Hepatocyte (in vitro differentiated cells): ENCODE results near the gene SNW1. TPM values are rescaled to one million over a fixed set of nuclear protein-coding genes. Genes with fewer than 3 reads are reported as not detected.
"Not testable (repeated sequence)": the region's sequence is repeated elsewhere in the genome, so short reads cannot be mapped to it uniquely, and the experiment has no call there.

ENCODE experiments used
- DNase-seq: peaks from one replicate; pipeline ENCODE4 v3.0.0-alpha.2; 2016; ENCODE audit warnings: low spot score
- H2AFZ ChIP-seq: fragments of 200-600 bp; sonication (generic); 2 replicates; pipeline ENCODE4 v1.6.0; 2016; ENCODE audit warnings: antibody characterized with exemption, mild to moderate bottlenecking
- H3K27ac ChIP-seq: fragments of 200-600 bp; sonication (generic); 2 replicates; pipeline ENCODE4 v1.5.1; 2016; ENCODE audit warnings: mild to moderate bottlenecking
- H3K27me3 ChIP-seq: fragments of 200-600 bp; sonication (generic); 2 replicates; pipeline ENCODE4 v1.6.1; 2016
- H3K36me3 ChIP-seq: fragments of 200-600 bp; sonication (generic); replicated peaks from 2 replicates; pipeline ENCODE4 v1.5.1; 2016; ENCODE audit warnings: low read depth; ENCODE audit not compliant: insufficient read depth
- H3K4me1 ChIP-seq: fragments of 200-600 bp; sonication (generic); 2 replicates; pipeline ENCODE4 v1.5.1; 2016; ENCODE audit warnings: mild to moderate bottlenecking, moderate library complexity; ENCODE audit not compliant: insufficient read depth
- H3K4me2 ChIP-seq: fragments of 200-600 bp; sonication (generic); 2 replicates; pipeline ENCODE4 v1.6.0; 2016
- H3K4me3 ChIP-seq: fragments of 200-600 bp; sonication (generic); 2 replicates; pipeline ENCODE4 v1.5.1; 2016; ENCODE audit warnings: mild to moderate bottlenecking
- H3K79me2 ChIP-seq: fragments of 200-600 bp; sonication (generic); 2 replicates; pipeline ENCODE4 v1.6.0; 2017; ENCODE audit warnings: mild to moderate bottlenecking
- H3K9me2 ChIP-seq: fragments of 200-600 bp; sonication (generic); replicated peaks from 2 replicates; pipeline ENCODE4 v1.6.0; 2017; ENCODE audit warnings: mild to moderate bottlenecking; ENCODE audit not compliant: insufficient read depth
- H3K9me3 ChIP-seq: fragments of 200-600 bp; sonication (generic); 2 replicates; pipeline ENCODE4 v1.5.1; 2016; ENCODE audit warnings: low read depth, mild to moderate bottlenecking
- H4K20me1 ChIP-seq: fragments of 200-600 bp; sonication (generic); 2 replicates; pipeline ENCODE4 v1.6.0; 2016; ENCODE audit warnings: mild to moderate bottlenecking; ENCODE audit not compliant: insufficient read depth, poor library complexity, severe bottlenecking
- CTCF ChIP-seq: fragments of 200-600 bp; sonication (generic); IDR thresholded peaks from 2 replicates; pipeline ENCODE4 v1.5.1; 2016; ENCODE audit warnings: antibody characterized with exemption, mild to moderate bottlenecking; ENCODE audit not compliant: poor library complexity
- EZH2 ChIP-seq: fragments of 200-600 bp; sonication (generic); IDR thresholded peaks from 2 replicates; pipeline ENCODE4 v1.6.1; 2016; ENCODE audit warnings: antibody characterized with exemption, mild to moderate bottlenecking, borderline replicate concordance
- EZH2phosphoT487 ChIP-seq: fragments of 200-600 bp; sonication (generic); IDR thresholded peaks from one replicate; pipeline ENCODE4 v1.6.1; 2018; ENCODE audit warnings: antibody characterized with exemption, mild to moderate bottlenecking, low read depth, moderate library complexity; ENCODE audit not compliant: unreplicated experiment, severe bottlenecking
- WGBS: methylation state at CpG from one replicate; pipeline ENCODE4 v1.1.6; 2016; ENCODE audit warnings: low lambda C conversion rate; ENCODE audit errors: missing lambda C conversion rate; 5-methylcytosine and 5-hydroxymethylcytosine counted together
- polyA plus RNA-seq: library from polyadenylated mRNA; unstranded; fragments of >200 nt; fragmentation: Nextera tagmentation; extraction: Ambion mirVana; gene quantifications from 2 replicates; pipeline ENCODE4 v1.2.1, GENCODE V29; 2016
- total RNA-seq: library from RNA; depleted of rRNA; stranded (reverse); fragments of >200 nt; gene quantifications from 2 replicates; pipeline ENCODE4 v1.2.3, GENCODE V29; 2014

SNW1 gene
- total and polyA plus RNA-seq, 2 experiments from 2014 or later, result 47.7 to 54.0 TPM

DNA sequence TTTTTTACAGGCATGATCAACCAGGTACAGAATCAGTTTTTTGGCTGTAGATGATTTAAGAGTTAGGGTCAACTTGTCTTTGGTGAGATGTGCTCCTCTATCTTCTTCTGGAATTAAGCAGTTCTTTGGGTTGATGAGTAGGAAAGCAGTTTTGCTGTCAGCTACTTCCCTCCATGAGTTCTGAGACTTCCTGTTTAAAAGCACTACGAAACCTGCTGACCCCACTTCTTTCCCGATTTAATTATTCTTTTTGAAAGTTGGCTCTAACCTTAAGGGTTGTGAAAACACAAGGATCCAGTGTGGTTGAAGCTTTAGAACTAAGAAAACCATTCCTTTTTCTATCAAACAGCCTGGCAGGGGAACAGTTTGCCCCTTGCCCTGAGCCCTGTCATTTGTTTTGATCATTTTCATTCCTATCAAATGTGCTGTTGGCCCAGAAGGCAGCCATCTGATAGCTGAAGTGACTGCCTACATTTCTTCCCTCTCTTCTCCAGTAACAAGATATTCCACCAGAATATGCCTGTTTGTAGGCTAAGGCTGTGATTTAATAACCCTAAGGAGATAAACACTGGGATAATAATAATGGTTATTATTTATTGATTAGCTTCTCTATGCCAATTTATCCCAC, 7.6 kb upstream of the SNW1 start:
- not testable (repeated sequence) for H3K9me2 ChIP-seq, H3K27ac ChIP-seq, H3K4me3 ChIP-seq, H2AFZ ChIP-seq, H3K9me3 ChIP-seq, H3K4me1 ChIP-seq, H3K27me3 ChIP-seq, H3K79me2 ChIP-seq, H4K20me1 ChIP-seq, H3K36me3 ChIP-seq, DNase-seq, H3K4me2 ChIP-seq
- WGBS, result 88% methylated on average over 2 of the region's 2 CpGs

DNA sequence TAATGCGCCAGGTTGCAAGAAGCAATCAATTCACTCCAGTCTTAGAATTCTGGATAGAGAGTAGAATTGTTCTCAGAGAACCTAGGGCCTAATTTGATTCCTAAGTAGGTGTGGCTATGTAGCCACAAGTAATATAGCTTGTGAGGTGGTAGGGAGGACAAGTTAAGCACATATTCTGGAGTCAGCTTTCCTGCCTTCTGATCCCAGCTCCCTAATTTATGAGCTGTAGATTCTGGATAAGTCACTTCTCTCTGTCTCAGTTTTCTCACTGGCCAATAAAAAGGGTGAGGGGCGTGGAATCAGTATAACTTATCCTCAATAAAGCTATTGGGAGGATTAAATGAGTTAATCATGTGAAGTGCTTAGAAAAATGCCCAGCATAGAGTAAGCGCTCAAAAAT, 3.0 kb upstream of the SNW1 start:
- Histone ChIP-seq H3K9me2 (no peaks in the 10 kb centered on the region), H3K4me3 (no peak overlapping the region), H3K79me2 (peaks cover 14% of the 10 kb centered on the region), H3K36me3 (no peaks in the 10 kb centered on the region), H3K4me2 (no peak overlapping the region), H4K20me1 (peaks cover 12% of the 10 kb centered on the region), H3K9me3 (no peaks in the 10 kb centered on the region), H3K27me3 (no peaks in the 10 kb centered on the region), H3K27ac (no peak overlapping the region), H3K4me1 (peaks cover 3% of the 10 kb centered on the region), H2AFZ (no peak overlapping the region)
- 85% methylated on average over 3 of the region's 3 CpGs for WGBS
- DNase-seq, result no peak
- TF ChIP-seq EZH2, result no peak
- no peak for TF ChIP-seq CTCF
- TF ChIP-seq EZH2phosphoT487, result no peak

DNA sequence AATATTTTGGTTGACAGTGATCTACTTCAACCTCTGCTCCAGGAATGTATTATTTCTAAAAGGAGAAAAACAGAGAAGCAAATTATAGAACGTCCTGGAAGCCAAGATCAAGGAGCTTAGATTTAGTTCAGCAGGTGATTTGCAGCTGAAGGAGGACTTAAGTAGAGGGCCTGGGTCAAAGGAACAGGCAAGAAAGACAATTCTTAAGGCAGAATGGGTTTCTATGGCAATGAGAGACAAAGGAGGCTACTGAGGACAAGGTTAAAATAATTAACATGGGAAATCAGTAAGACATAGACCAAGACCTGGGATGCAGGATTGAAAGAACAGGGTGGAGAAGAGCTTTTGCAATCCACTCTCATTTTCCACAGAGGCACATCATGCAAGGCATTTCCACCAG, 2.4 kb upstream of the SNW1 start:
- WGBS, result 48% methylated on average over 1 of the region's 1 CpG

More for the DNA sequence above, 2.4 kb upstream of the SNW1 start:
- H3K9me3 ChIP-seq, result no peaks in the 10 kb centered on the region
- H3K27me3 ChIP-seq, result no peaks in the 10 kb centered on the region
- H3K4me2 ChIP-seq, result no peak overlapping the region
- H4K20me1 ChIP-seq, result peaks cover 19% of the 10 kb centered on the region
- no peak overlapping the region for H3K27ac ChIP-seq
- TF ChIP-seq EZH2phosphoT487 (no peak), CTCF (no peak), EZH2 (no peak)
- no peaks in the 10 kb centered on the region for H3K9me2 ChIP-seq
- H3K4me3 ChIP-seq, result no peak overlapping the region
- peaks cover 21% of the 10 kb centered on the region for H3K79me2 ChIP-seq
- H2AFZ ChIP-seq, result no peak overlapping the region
- H3K36me3 ChIP-seq, result no peaks in the 10 kb centered on the region
- peaks cover 3% of the 10 kb centered on the region for H3K4me1 ChIP-seq
- no peak for DNase-seq
